Stimulated activated CD4-positive, alpha-beta T cell treated with anti-CD3 and anti-CD28 coated beads, Interleukin-1b, Interleukin-23, amount 100 ng/mL, for 48 hours (primary cell): ENCODE results near the gene ATP6V0E1.
"Not testable (repeated sequence)": the region's sequence is repeated elsewhere in the genome, so short reads cannot be mapped to it uniquely, and the experiment has no call there.

Experiments
- DNase-seq: peaks from one replicate; pipeline ENCODE4 v3.0.0-alpha.2; 2020

ATP6V0E1 gene

DNA sequence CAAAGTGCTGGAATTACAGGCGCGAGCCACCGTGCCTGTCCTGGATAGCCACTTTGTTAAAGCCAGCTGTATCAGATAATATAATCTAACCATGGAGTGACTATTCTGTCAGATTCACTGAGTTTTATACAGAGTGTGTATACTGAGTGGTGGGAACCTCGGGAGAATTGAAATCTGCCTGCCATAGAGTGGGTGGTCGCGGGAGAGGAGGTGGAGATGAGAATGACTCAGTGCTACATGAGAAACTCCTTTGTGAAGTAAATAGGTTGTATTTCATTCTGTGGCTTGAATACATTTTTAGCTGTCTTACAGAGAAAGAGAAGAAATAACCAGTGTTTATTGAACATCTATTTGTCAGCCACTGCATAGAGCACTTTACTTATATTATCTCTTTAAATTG lies 26.4 kb downstream of the ATP6V0E1 start:
- DNase-seq, result peak; percentile 16

- DNase-seq, result no peak
These were observed 27.2 kb downstream of the ATP6V0E1 start for GRCh38 chr5:173010547-173011464.

- DNase-seq, result no peak
These were observed 28.0 kb downstream of the ATP6V0E1 start for GRCh38 chr5:173011566-173011965.

DNA sequence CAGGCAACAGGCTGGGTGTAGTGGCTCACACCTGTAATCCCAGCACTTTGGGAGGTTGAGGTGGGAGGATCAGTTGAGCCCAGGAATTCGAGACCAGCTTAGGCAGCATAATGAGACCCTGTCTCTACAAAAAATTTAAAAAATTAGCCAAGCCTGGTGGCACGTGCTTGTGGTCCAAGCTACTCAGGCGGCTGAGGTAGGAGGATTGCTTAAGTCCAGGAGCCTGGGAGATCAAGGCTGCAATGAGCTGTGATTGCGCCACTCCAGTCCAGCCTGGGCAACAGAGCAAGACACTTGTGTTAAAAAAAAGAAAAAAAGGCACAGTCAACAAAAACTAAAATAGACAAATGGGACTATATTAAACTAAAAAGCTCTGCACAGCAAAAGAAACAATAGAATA lies 29.3 kb downstream of the ATP6V0E1 start:
- no peak for DNase-seq

GRCh38 chr5:173014671-173015070 lies 31.1 kb downstream of the ATP6V0E1 start:
- no peak for DNase-seq

- DNase-seq, result no peak
These were observed 31.6 kb downstream of the ATP6V0E1 start for GRCh38 chr5:173015192-173015591.

- no peak for DNase-seq
These were observed 32.3 kb downstream of the ATP6V0E1 start for GRCh38 chr5:173015598-173016455.

- DNase-seq, result no peak
These were observed 33.1 kb downstream of the ATP6V0E1 start for GRCh38 chr5:173016598-173017046.

GRCh38 chr5:173017087-173017486 lies 33.5 kb downstream of the ATP6V0E1 start:
- DNase-seq, result not testable (repeated sequence)

GRCh38 chr5:173018358-173018757 lies 34.8 kb downstream of the ATP6V0E1 start:
- DNase-seq, result no peak

DNA sequence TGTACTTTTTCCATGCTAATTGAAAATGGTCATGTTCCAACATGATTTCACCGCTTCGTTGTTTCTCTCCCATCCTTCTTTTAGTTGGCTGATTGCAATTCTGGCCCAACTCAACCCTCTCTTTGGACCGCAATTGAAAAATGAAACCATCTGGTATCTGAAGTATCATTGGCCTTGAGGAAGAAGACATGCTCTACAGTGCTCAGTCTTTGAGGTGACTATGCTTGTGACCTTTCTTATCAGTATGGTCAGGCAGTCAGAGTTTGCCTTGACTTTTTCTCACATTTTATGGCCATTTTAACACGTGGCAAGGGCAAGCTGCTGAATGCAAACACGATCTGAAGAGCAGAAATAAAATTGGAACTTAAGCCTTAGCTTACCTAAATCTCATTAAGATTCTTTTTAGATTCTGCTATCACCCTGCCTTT lies 36.6 kb downstream of the ATP6V0E1 start:
- DNase-seq, result no peak

- DNase-seq, result no peak
These were observed 37.1 kb downstream of the ATP6V0E1 start for GRCh38 chr5:173020643-173021042.

DNA sequence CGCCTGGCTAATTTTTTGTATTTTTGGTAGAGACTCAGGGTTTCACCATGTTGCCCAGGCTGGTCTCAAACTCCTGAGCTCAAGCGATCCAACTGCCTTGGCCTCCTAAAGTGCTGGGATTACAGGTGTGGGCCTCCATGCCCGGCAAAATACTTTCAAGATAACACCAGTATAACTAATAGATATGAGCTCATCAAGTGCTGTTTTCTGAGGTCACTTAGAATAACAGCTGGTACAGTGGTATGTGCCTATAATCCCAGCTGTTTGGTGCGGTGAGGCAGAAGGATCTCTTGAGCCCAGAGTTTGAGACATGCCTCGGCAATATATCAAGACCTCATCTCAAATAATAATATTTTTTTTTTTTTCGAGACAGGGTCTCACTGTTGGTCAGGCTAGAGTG lies 42.1 kb downstream of the ATP6V0E1 start:
- DNase-seq, result no peak

- DNase-seq, result no peak
These were observed 44.3 kb downstream of the ATP6V0E1 start for GRCh38 chr5:173027905-173028304.

DNA sequence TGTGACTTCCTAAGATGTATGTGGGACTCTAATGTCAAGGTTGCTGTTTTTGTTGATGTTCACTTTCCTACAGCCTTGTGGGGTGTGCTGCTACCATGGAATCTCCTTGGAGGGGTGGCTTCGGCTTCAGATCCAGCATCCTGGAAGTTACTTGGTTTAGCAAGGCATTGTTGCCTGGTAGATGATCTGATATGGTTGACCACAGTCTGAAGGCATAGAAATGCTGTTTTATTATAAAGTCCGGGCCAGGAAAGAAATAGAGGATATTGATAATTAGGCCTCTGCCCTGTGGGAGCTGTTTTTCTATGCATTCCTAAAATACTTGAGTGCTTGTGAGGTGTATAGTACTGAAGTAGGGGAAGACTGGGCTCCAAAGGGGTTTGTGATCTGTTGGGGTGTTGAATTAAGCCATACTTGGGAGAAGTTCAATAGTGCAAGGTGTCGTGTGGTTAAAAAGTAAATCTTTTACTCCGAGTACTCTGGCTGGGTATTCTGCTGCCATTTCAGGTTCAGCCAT lies 45.3 kb downstream of the ATP6V0E1 start:
- DNase-seq, result no peak

GRCh38 chr5:173029499-173029921 lies 45.9 kb downstream of the ATP6V0E1 start:
- no peak for DNase-seq

DNA sequence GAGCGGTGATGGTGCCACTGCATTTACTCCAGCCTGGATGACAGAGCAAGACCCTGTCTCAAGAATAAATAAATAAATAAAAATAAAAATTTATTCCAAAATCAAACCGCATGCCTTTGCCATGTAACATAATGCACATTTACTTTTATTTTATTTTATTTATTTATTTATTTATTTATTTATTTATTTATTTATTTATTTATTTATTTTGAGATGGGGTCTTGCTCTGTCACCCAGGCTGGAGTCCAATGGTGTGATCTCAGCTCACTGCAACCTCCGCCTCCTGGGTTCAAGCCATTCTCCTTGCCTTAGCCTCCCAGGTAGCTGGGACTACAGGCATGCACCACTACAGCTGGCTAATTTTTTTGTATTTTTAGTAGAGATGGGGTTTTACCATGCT lies 48.5 kb downstream of the ATP6V0E1 start:
- not testable (repeated sequence) for DNase-seq

DNA sequence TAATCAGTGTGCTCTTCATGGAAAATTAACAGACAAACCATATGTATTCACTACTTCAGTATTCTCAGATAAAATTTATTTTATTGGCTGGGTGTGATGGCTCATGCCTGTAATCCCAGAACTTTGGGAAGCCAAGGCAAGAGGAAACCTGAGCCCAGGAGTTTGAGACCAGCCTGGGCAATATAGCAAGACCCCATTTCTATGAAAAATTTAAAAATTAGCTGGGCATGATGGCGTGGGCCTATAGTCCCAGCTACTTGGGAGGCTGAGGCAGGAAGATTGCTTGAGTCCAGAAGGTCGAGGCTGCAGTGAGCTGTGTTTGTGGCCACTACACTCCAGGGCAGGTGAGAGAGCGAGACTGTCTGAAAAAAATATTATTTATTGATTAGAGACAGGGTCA lies 49.2 kb downstream of the ATP6V0E1 start:
- no peak for DNase-seq

GRCh38 chr5:173033923-173034322 lies 50.4 kb downstream of the ATP6V0E1 start:
- no peak for DNase-seq

DNA sequence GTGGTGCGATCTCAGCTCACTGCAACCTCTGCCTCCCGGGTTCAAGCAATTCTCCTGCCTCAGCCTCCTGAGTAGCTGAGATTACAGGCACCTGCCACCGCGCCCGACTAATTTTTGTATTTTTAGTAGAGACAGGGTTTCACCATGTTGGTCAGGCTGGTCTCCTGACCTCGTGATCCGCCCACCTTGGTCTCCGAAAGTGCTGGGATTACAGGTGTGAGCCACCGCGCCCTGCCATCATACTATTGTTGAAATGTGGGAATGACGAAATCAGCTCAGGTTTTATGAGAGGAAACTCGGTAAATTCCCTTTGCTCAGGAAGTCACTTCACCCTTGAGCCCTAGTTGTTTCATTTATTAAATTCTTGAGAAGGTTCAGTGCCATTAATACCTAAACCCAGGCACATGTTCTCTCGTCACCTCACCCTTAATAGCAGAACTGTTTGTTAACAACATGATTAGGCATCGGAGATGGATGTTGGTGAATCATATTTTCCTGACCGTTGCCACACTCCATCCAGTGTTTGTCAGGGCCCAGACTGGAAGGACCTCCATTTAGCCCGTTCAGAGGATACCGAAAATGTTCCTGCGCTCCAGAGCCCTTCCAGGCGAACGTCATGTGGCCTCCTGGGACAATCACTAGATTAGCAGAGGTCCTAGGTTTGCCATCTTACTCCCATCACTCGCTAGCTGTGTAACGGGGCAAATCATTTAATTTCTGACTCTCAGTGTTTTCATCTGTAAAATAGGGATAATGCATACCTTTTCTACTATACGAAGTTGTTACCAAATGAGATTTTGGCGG lies 52.5 kb downstream of the ATP6V0E1 start:
- DNase-seq, result peak; percentile 67

- DNase-seq, result no peak
These were observed 55.6 kb downstream of the ATP6V0E1 start for GRCh38 chr5:173039188-173039587.

DNA sequence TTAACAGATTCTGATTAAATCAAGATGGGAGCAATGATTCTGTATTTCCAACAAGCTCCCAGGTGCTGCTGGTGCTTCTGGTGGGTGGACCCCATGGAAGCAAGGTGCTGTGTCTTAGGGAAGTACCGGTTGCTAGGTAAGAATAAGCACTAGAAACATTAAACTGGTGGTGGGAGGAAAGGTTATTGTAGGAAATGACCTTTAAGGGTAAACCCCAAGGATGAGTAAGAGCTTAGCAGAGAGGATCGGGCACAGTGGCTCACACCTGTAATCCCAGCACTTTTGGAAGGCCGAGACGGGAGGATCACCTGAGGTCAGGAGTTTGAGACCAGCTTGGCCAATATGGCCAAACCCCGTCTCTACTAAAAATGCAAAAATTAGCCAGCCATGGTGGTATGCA lies 56.4 kb downstream of the ATP6V0E1 start:
- DNase-seq, result no peak
